Ascending aorta (tissue), 2 donors: ENCODE measurements around the gene SGIP1. TPM values are rescaled to one million over a fixed set of nuclear protein-coding genes. Genes with fewer than 3 reads are reported as not detected.

Source experiments
- DNase-seq, 2 donors: peaks; one replicate each; pipeline ENCODE4 v3.0.0-alpha.2; 2019; ENCODE audit warnings: low spot score in 2 of 2
- H3K27ac ChIP-seq, 2 donors: fragments of 200-600 bp; sonication (generic); one replicate each; pipeline ENCODE4 v1.5.1; 2016 to 2017; ENCODE audit warnings: mild to moderate bottlenecking in 1 of 2
- H3K27me3 ChIP-seq: fragments of 200-600 bp; sonication (generic); one replicate; pipeline ENCODE4 v1.5.1; 2017
- H3K36me3 ChIP-seq, 2 donors: fragments of 200-600 bp; sonication (generic); one replicate each; pipeline ENCODE4 v1.5.1; 2016
- H3K4me1 ChIP-seq, 2 donors: fragments of 200-600 bp; sonication (generic); one replicate each; pipeline ENCODE4 v1.5.1; 2016 to 2017; ENCODE audit warnings: mild to moderate bottlenecking in 1 of 2
- H3K4me3 ChIP-seq, 2 donors: fragments of 200-600 bp; sonication (generic); one replicate each; pipeline ENCODE4 v1.5.1; 2016 to 2017; ENCODE audit warnings: mild to moderate bottlenecking in 1 of 2
- H3K9me3 ChIP-seq, 2 donors: fragments of 200-600 bp; sonication (generic); one replicate each; pipeline ENCODE4 v1.5.1; 2016
- intact Hi-C: fragments of 100-400 bp; cut with DNase I; formaldehyde crosslinking; loops from one replicate; pipeline ENCODE4 v1.15.1; 2023
- total RNA-seq: library from RNA; depleted of rRNA; stranded (reverse); fragments of >200 nt; gene quantifications from one replicate; pipeline ENCODE4 v1.1.0, GENCODE V29; 2016
- TF ChIP-seq, protein P1 (sequence below), 3 experiments: fragments of 200-600 bp in 2 of 3; fragments of 450-650 bp in 1 of 3; sonication (generic) in 2 of 3; IDR thresholded peaks; one replicate each; pipeline ENCODE4 v1.5.1; 2016 to 2019; ENCODE audit warnings: antibody characterized with exemption in 3 of 3, mild to moderate bottlenecking in 1 of 3, moderate library complexity in 1 of 3

Gene SGIP1
- total RNA-seq, 1 donor from 2014 or later, result 1.6 TPM

DNA sequence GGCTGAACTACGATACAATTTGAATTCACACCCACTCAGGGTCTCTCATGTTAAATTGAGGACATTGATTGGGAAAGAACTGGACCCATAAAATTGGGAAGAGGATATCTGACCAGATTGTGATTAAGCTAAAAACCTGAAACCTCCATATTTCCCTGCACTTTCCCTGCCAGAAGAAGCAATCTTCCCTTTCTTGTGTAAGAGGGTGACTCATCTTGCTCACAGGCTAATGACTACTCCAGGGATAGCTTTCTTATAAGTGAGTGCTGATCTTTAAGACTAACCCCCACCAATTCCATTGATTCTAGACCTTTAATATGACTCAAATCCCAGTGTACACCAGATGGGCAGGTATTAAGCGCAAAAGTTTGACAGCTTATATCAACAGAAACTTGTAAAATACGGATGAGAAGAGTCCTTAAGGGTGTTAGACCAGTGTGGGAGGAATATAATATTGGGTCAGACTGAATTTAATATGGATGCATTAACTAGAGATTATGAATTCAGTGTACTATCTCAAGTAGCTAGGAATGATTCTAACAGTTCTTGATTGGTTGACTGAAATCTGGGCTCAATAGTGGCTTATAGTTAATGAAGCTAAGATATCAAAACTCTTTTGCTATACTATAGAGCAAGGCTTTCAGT is 12.1 kb upstream of the SGIP1 start:
- Histone ChIP-seq H3K4me1 (no peaks in the 10 kb centered on the region), H3K27me3 (no peaks in the 10 kb centered on the region), H3K9me3 (no peaks in the 10 kb centered on the region), H3K36me3 (no peaks in the 10 kb centered on the region), H3K4me3 (no peak overlapping the region), H3K27ac (no peak overlapping the region)
- intact Hi-C loops, result no loop called here
- TF ChIP-seq, protein P1, sequence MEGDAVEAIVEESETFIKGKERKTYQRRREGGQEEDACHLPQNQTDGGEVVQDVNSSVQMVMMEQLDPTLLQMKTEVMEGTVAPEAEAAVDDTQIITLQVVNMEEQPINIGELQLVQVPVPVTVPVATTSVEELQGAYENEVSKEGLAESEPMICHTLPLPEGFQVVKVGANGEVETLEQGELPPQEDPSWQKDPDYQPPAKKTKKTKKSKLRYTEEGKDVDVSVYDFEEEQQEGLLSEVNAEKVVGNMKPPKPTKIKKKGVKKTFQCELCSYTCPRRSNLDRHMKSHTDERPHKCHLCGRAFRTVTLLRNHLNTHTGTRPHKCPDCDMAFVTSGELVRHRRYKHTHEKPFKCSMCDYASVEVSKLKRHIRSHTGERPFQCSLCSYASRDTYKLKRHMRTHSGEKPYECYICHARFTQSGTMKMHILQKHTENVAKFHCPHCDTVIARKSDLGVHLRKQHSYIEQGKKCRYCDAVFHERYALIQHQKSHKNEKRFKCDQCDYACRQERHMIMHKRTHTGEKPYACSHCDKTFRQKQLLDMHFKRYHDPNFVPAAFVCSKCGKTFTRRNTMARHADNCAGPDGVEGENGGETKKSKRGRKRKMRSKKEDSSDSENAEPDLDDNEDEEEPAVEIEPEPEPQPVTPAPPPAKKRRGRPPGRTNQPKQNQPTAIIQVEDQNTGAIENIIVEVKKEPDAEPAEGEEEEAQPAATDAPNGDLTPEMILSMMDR (IDR thresholded peaks at IDR 0.05), result no peak
- DNase-seq, result no peak

DNA sequence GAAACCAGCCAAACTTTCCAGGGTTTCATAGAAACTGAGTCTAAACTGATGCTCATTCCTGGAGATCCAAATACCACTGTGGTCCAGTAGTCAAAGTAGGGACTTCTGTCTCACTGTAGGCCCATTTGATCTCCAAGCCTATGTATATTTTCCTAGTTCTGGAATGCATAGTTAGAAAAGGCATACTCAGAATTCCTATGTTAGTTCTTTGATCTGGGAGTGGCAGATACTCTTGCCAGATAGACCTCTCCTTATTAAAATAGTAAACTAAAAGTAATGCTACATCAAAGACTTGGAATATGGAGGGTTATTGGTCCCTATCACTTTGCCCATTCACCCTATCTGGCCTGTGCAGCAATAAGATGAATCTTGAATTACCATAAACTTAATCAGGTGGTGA is 10.4 kb upstream of the SGIP1 start:
- Histone ChIP-seq H3K27me3 (no peaks in the 10 kb centered on the region), H3K4me3 (no peak overlapping the region), H3K4me1 (no peaks in the 10 kb centered on the region), H3K36me3 (no peaks in the 10 kb centered on the region), H3K9me3 (no peaks in the 10 kb centered on the region), H3K27ac (no peak overlapping the region)
- intact Hi-C loops, result no loop called here
- DNase-seq, result no peak
- TF ChIP-seq, protein P1 (IDR thresholded peaks at IDR 0.05), result no peak

- TF ChIP-seq, protein P1 (IDR thresholded peaks at IDR 0.05), result no peak
- H3K27me3 ChIP-seq, result no peaks in the 10 kb centered on the region
Measured at GRCh38 chr1:66525086-66525485, 8.9 kb upstream of the SGIP1 start.

DNA sequence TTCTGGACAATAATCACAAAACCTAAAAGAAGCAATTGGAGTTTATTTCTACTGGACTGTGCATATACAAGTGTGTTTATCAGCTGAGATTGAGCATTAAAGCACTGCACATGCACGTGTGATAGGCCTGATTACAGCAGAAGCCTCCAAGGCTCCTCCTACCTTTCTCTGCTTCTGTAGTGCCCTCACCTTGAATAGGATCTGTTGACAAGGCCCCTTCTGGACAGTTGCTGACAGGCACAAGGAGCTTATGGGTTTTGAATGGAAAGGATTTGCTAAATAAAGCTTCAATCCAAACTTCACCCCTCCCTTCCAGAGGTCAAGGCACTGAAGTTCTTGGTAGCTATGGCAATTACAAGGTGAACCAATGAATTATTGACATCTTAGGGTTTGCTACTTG is 7.9 kb upstream of the SGIP1 start:
- Histone ChIP-seq H3K4me3 (no peak overlapping the region), H3K27ac (no peak overlapping the region), H3K27me3 (no peaks in the 10 kb centered on the region), H3K9me3 (no peaks in the 10 kb centered on the region), H3K4me1 (no peaks in the 10 kb centered on the region), H3K36me3 (no peaks in the 10 kb centered on the region)
- intact Hi-C loops, result no loop called here
- TF ChIP-seq, protein P1 (IDR thresholded peaks at IDR 0.05), result no peak
- DNase-seq, result no peak

More at GRCh38 chr1:66525086-66525485, 8.9 kb upstream of the SGIP1 start:
- Histone ChIP-seq H3K4me1 (no peaks in the 10 kb centered on the region), H3K9me3 (no peaks in the 10 kb centered on the region), H3K36me3 (no peaks in the 10 kb centered on the region), H3K27ac (no peak overlapping the region), H3K4me3 (no peak overlapping the region)
- intact Hi-C loops, result no loop called here
- DNase-seq, result no peak

DNA sequence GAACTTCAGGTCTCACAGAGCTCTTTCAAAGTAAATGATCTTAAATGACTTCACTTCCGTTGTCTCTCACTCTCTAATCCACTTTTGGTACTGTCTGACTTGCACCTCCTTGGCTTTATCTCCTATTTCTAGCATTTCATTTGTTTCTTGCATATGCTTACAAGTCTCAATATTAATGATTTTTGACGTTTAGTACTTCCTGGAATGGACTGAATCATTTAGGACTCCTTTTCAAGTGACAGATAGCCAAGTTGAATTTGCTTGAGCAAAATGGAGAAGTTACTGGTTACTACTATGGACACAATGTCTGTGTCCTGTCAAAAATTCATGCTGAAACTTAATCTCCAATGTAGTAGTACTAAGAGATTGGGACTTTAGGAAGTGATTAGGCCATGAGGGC is 7.0 kb upstream of the SGIP1 start:
- TF ChIP-seq, protein P1 (IDR thresholded peaks at IDR 0.05), result no peak

GRCh38 chr1:66527686-66528085 is 6.3 kb upstream of the SGIP1 start:
- intact Hi-C loops, result no loop called here
- H3K27me3 ChIP-seq, result no peaks in the 10 kb centered on the region
- TF ChIP-seq, protein P1 (IDR thresholded peaks at IDR 0.05), result no peak
- H3K9me3 ChIP-seq, result no peaks in the 10 kb centered on the region
- DNase-seq, result no peak
- no peaks in the 10 kb centered on the region for H3K36me3 ChIP-seq
- H3K27ac ChIP-seq, result no peak overlapping the region
- H3K4me3 ChIP-seq, result no peak overlapping the region
- peaks cover 2 to 3% of the 10 kb centered on the region in 2 donors for H3K4me1 ChIP-seq

More for the DNA sequence above, 7.0 kb upstream of the SGIP1 start:
- peaks cover 0 to 2% of the 10 kb centered on the region in 2 donors for H3K4me1 ChIP-seq
- intact Hi-C loops, result no loop called here
- DNase-seq, result no peak
- H3K27ac ChIP-seq, result no peak overlapping the region
- H3K27me3 ChIP-seq, result no peaks in the 10 kb centered on the region
- H3K9me3 ChIP-seq, result no peaks in the 10 kb centered on the region
- H3K36me3 ChIP-seq, result no peaks in the 10 kb centered on the region
- H3K4me3 ChIP-seq, result no peak overlapping the region
